ENCODE results near the gene ZNF813.
A peak's percentile ranks its signal among the peaks of the same experiment; 100 is the strongest.

Gene ZNF813

DNA sequence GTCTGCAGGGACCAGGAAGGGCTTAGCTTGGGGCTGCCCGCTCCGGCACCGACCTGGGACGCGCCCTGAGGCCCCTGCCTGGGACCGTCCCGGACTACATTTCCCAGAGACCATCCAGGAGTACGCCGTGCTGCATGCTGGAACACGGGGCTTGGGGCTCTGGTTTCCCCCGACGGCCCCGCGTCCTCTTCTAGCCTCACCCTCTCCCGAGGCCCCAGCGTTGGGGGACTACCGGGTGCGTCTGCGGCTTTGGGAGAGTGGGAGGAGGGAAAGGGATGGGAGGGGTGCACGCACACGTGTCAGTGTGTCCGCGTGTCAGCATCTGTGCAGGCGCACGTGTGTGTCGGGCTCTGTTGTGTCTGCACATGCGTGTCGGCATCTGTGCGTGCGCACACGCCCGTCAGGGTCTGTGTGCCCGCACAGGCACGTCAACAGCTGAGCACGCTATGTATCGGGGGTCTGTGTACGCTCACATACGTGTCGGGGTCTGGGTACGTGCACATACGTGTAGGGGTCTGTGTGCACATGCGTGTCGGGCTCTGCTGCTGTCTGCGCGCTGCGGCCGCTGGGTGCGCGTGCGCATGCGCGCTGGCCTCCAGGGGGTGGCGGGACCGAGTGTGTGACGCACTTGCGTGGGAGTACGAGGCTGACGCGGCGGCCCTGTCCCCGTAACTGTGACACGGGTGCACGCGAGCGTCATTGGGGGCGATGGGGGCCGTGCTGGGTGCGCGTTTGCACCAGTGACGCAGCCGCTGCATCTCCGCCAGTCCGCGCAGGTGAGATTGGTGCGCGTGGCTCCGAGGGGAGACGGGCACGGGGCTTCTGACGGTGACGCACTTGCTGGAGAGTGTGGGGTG, 70.2 kb downstream of the ZNF813 start, which contains the start of gene ZNF331 (continued):
- TF ChIP-seq ZNF423 (tag by site-specific recombination; IDR thresholded peaks at IDR 0.05) (no peak), ZBTB10 (tag by site-specific recombination; IDR thresholded peaks at IDR 0.05) (peak; percentile 51; the same call in 1 of the 2 replicates), GLIS1 (tag by site-specific recombination; IDR thresholded peaks at IDR 0.05) (peak; percentile 78), BCL6B (tag by site-specific recombination; IDR thresholded peaks at IDR 0.05) (no peak), ZNF837 (tag by site-specific recombination; IDR thresholded peaks at IDR 0.05) (no peak), TRIM28 (IDR thresholded peaks at IDR 0.05; ENCODE audit: borderline replicate concordance, low read length) (peak; percentile 80; the same call in 1 of the 2 replicates), REPIN1 (tag by site-specific recombination; IDR thresholded peaks at IDR 0.05; ENCODE audit: low read depth) (no peak), ZSCAN4 (tag by site-specific recombination; IDR thresholded peaks at IDR 0.05) (peak; percentile 19; the same call in 1 of the 2 replicates), ZNF626 (tag by site-specific recombination; IDR thresholded peaks at IDR 0.05) (no peak), ZNF221 (tag by site-specific recombination; IDR thresholded peaks at IDR 0.05; ENCODE audit: borderline replicate concordance) (no peak), PATZ1 (tag by site-specific recombination; IDR thresholded peaks at IDR 0.05) (peak; percentile 71), KLF10 (tag by site-specific recombination; IDR thresholded peaks at IDR 0.05) (no peak), ZNF138 (tag by site-specific recombination; IDR thresholded peaks at IDR 0.05; ENCODE audit: borderline replicate concordance) (no peak), ZFHX2 (tag by site-specific recombination; conservative IDR thresholded peaks at IDR 0.05) (peak; percentile 81), PRDM1 (tag by site-specific recombination; IDR thresholded peaks at IDR 0.05) (0 out of 2 replicates have a peak, but pooled peaks have one; percentile 6), ZBTB20 (tag by site-specific recombination; IDR thresholded peaks at IDR 0.05) (peak; percentile 85), ZNF488 (tag by site-specific recombination; IDR thresholded peaks at IDR 0.05) (no peak), ZBTB48 (tag by site-specific recombination; IDR thresholded peaks at IDR 0.05) (peak; percentile 74), ZNF777 (tag by site-specific recombination; IDR thresholded peaks at IDR 0.05; ENCODE audit: borderline replicate concordance) (peak; percentile 97), ZNF202 (tag by site-specific recombination; IDR thresholded peaks at IDR 0.05; ENCODE audit: borderline replicate concordance) (no peak), ZNF157 (tag by site-specific recombination; IDR thresholded peaks at IDR 0.05) (no peak), ZBTB26 (tag by site-specific recombination; optimal IDR thresholded peaks at IDR 0.05) (peak; percentile 98), YY1 (tag by site-specific recombination; IDR thresholded peaks at IDR 0.05) (no peak), CTCF (tag by site-specific recombination; IDR thresholded peaks at IDR 0.05) (peak; percentile 92)
- TF ChIP-seq, protein P1, sequence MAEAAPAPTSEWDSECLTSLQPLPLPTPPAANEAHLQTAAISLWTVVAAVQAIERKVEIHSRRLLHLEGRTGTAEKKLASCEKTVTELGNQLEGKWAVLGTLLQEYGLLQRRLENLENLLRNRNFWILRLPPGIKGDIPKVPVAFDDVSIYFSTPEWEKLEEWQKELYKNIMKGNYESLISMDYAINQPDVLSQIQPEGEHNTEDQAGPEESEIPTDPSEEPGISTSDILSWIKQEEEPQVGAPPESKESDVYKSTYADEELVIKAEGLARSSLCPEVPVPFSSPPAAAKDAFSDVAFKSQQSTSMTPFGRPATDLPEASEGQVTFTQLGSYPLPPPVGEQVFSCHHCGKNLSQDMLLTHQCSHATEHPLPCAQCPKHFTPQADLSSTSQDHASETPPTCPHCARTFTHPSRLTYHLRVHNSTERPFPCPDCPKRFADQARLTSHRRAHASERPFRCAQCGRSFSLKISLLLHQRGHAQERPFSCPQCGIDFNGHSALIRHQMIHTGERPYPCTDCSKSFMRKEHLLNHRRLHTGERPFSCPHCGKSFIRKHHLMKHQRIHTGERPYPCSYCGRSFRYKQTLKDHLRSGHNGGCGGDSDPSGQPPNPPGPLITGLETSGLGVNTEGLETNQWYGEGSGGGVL (tag by site-specific recombination; IDR thresholded peaks at IDR 0.05) = peak; percentile 75

Data from HEK293 (cell line).